ENCODE results near the gene NAALADL2. TPM values are rescaled to one million over a fixed set of nuclear protein-coding genes. Genes with fewer than 3 reads are reported as not detected.

NAALADL2 gene
- total and polyA plus RNA-seq, 2 donors (not counting 1 experiment from before 2014, with no cell fraction given), result not detected

DNA sequence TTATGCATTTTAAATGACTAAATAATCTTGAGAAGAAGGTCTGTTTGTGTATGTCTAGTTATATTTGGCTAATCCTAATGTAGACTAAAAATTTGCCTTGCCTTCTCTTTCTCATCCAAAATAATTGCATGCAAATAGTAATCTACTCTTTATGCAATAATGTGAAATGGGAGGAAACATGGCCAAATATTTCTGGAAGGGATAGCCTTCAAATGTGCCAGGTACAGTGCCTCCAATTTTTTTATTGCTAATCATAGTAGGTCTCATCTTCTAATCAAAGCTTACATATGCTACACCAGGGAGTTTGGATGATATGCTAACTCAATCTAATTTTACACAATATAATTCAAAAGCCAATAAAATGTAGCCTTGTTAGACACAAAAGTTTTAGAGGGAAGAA lies 911.3 kb downstream of the NAALADL2 start:
- CTCF ChIA-PET, result no interaction called here
- H3K4me1 ChIP-seq (ENCODE audit: control insufficient read depth in 2 of 2, insufficient read depth in 2 of 2, low read length in 2 of 2), result no peaks in the 10 kb centered on the region
- H3K4me2 ChIP-seq (replicated peaks; ENCODE audit: low read depth, low read length, poor library complexity, severe bottlenecking), result no peak overlapping the region
- H3K9ac ChIP-seq (ENCODE audit: low read length), result no peak overlapping the region
- no peak overlapping the region for H3K4me3 Mint-ChIP-seq
- no peaks in the 10 kb centered on the region for H3K9me3 Mint-ChIP-seq (ENCODE audit: insufficient read depth)
- intact Hi-C loops (cut with micrococcal nuclease), result no loop called here
- H3K9me3 ChIP-seq (ENCODE audit: control extremely low read depth in 1 of 3, control insufficient read depth in 2 of 3, insufficient read depth in 1 of 3, low read length in 2 of 3), result no peaks in the 10 kb centered on the region
- no peaks in the 10 kb centered on the region for H4K20me1 ChIP-seq (ENCODE audit: control insufficient read depth, insufficient read depth, low read length, poor library complexity, severe bottlenecking)
- no peak overlapping the region for H3K4me3 ChIP-seq (ENCODE audit: control extremely low read depth in 1 of 5, extremely low read depth in 1 of 5, insufficient read depth in 1 of 5, low read depth in 2 of 5, low read length in 4 of 5)
- no peak overlapping the region for H3K27ac ChIP-seq (ENCODE audit: low read length in 2 of 2)
- no peaks in the 10 kb centered on the region for H3K27me3 Mint-ChIP-seq
- H2AFZ ChIP-seq (ENCODE audit: insufficient read depth, low read depth, low read length, poor library complexity, severe bottlenecking), result no peak overlapping the region
- POLR2A ChIA-PET, result no interaction called here
- H3K27ac Mint-ChIP-seq, result no peak overlapping the region
- no peak for DNase-seq
- H3K36me3 ChIP-seq (replicated peaks in 1 of 2; ENCODE audit: control extremely low read depth in 1 of 2, control insufficient read depth in 1 of 2, extremely low read depth in 1 of 2, insufficient read depth in 2 of 2, low read length in 1 of 2), result no peaks in the 10 kb centered on the region
- no peaks in the 10 kb centered on the region for H3K79me2 ChIP-seq (ENCODE audit: control insufficient read depth, insufficient read depth, low read length)
- H3K27me3 ChIP-seq (replicated peaks in 1 of 4; ENCODE audit: control extremely low read depth in 1 of 4, control insufficient read depth in 3 of 4, insufficient read depth in 4 of 4, low read length in 3 of 4), result no peaks in the 10 kb centered on the region
- no peak for TF ChIP-seq EZH2 (IDR thresholded peaks at IDR 0.05; ENCODE audit: borderline replicate concordance, insufficient read depth, low read depth, low read length, poor library complexity, severe bottlenecking)
- no peaks in the 10 kb centered on the region for H3K4me1 Mint-ChIP-seq
- ATAC-seq (ENCODE audit: low read depth), result no peak

DNA sequence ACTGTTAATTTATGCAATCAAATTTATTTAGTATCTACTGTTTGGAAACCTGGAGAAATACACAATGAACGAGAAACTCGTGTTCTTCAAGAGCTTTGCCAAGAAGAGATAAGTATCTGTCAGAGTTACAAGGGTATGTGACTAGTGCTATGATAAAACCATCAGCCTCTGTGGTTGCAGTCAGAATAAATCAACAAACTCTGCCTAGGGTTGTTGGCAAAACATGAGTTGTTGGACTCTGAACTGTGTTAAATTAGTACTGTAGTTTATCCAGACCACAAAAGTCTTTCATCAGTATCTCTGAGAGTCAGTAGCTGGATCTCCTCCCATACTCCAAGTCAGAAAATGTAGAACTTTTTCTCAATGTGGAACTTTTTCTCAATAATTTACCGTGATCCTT lies 918.4 kb downstream of the NAALADL2 start:
- no peaks in the 10 kb centered on the region for H3K36me3 ChIP-seq (replicated peaks in 1 of 2; ENCODE audit: control extremely low read depth in 1 of 2, control insufficient read depth in 1 of 2, extremely low read depth in 1 of 2, insufficient read depth in 2 of 2, low read length in 1 of 2)
- Mint-ChIP-seq H3K27me3 (no peaks in the 10 kb centered on the region), H3K9me3 (ENCODE audit: insufficient read depth) (no peaks in the 10 kb centered on the region), H3K4me3 (no peak overlapping the region), H3K4me1 (no peaks in the 10 kb centered on the region), H3K27ac (no peak overlapping the region)
- no peak overlapping the region for H3K4me2 ChIP-seq (replicated peaks; ENCODE audit: low read depth, low read length, poor library complexity, severe bottlenecking)
- H2AFZ ChIP-seq (ENCODE audit: insufficient read depth, low read depth, low read length, poor library complexity, severe bottlenecking), result no peak overlapping the region
- ChIA-PET POLR2A (no interaction called here), CTCF (no interaction called here)
- DNase-seq (no peak), ATAC-seq (ENCODE audit: low read depth) (no peak)
- H3K9me3 ChIP-seq (ENCODE audit: control extremely low read depth in 1 of 3, control insufficient read depth in 2 of 3, insufficient read depth in 1 of 3, low read length in 2 of 3), result no peaks in the 10 kb centered on the region
- no CpG with 5 or more reads among the region's 3 CpGs for WGBS (ENCODE audit: insufficient coverage)
- H4K20me1 ChIP-seq (ENCODE audit: control insufficient read depth, insufficient read depth, low read length, poor library complexity, severe bottlenecking), result no peaks in the 10 kb centered on the region
- no peak overlapping the region for H3K4me3 ChIP-seq (ENCODE audit: control extremely low read depth in 1 of 5, extremely low read depth in 1 of 5, insufficient read depth in 1 of 5, low read depth in 2 of 5, low read length in 4 of 5)
- no peaks in the 10 kb centered on the region for H3K27me3 ChIP-seq (replicated peaks in 1 of 4; ENCODE audit: control extremely low read depth in 1 of 4, control insufficient read depth in 3 of 4, insufficient read depth in 4 of 4, low read length in 3 of 4)
- TF ChIP-seq, protein P1, sequence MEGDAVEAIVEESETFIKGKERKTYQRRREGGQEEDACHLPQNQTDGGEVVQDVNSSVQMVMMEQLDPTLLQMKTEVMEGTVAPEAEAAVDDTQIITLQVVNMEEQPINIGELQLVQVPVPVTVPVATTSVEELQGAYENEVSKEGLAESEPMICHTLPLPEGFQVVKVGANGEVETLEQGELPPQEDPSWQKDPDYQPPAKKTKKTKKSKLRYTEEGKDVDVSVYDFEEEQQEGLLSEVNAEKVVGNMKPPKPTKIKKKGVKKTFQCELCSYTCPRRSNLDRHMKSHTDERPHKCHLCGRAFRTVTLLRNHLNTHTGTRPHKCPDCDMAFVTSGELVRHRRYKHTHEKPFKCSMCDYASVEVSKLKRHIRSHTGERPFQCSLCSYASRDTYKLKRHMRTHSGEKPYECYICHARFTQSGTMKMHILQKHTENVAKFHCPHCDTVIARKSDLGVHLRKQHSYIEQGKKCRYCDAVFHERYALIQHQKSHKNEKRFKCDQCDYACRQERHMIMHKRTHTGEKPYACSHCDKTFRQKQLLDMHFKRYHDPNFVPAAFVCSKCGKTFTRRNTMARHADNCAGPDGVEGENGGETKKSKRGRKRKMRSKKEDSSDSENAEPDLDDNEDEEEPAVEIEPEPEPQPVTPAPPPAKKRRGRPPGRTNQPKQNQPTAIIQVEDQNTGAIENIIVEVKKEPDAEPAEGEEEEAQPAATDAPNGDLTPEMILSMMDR (IDR thresholded peaks at IDR 0.05), result no peak
- no peak for TF ChIP-seq EZH2 (IDR thresholded peaks at IDR 0.05; ENCODE audit: borderline replicate concordance, insufficient read depth, low read depth, low read length, poor library complexity, severe bottlenecking)
- H3K4me1 ChIP-seq (ENCODE audit: control insufficient read depth in 2 of 2, insufficient read depth in 2 of 2, low read length in 2 of 2), result no peaks in the 10 kb centered on the region
- no peaks in the 10 kb centered on the region for H3K79me2 ChIP-seq (ENCODE audit: control insufficient read depth, insufficient read depth, low read length)
- H3K27ac ChIP-seq (ENCODE audit: low read length in 2 of 2), result no peak overlapping the region
- intact Hi-C loops (cut with micrococcal nuclease), result no loop called here
- H3K9ac ChIP-seq (ENCODE audit: low read length), result no peak overlapping the region

Data from B cell (primary cell).